Esophagus muscularis mucosa (tissue), 4 donors: ENCODE measurements around the gene GPR135.

Experiments used
- CTCF ChIP-seq, 3 experiments: fragments of 200-600 bp in 2 of 3; fragments of 450-650 bp in 1 of 3; sonication (generic) in 2 of 3; IDR thresholded peaks; one replicate each; pipeline ENCODE4 v1.5.1; 2017 to 2019; ENCODE audit warnings: antibody characterized with exemption in 3 of 3, mild to moderate bottlenecking in 2 of 3, moderate library complexity in 1 of 3
- EP300 ChIP-seq: sonication (generic); formaldehyde crosslinking; IDR thresholded peaks from one replicate; pipeline ENCODE4 v1.6.1; 2017; ENCODE audit warnings: antibody characterized with exemption
- POLR2A ChIP-seq: fragments of 450-650 bp; IDR thresholded peaks from one replicate; pipeline ENCODE4 v1.6.1; 2017; ENCODE audit warnings: antibody characterized with exemption, moderate library complexity, mild to moderate bottlenecking, low read depth
- POLR2AphosphoS5 ChIP-seq, 2 donors: sonication (generic); formaldehyde crosslinking; IDR thresholded peaks; one replicate each; pipeline ENCODE4 v1.6.1; 2017; ENCODE audit warnings: antibody characterized with exemption in 2 of 2

GRCh38 chr14:59454139-59454538 is 11.0 kb downstream of the GPR135 start:
- TF ChIP-seq CTCF (IDR thresholded peaks at IDR 0.05) (no peak), EP300 (no peak), POLR2A (no peak), POLR2AphosphoS5 (IDR thresholded peaks at IDR 0.05) (peak in 1 of 2 donors; percentile 22)
